SK-N-SH (cell line): ENCODE results near the gene NDUFA3. TPM values are rescaled to one million over a fixed set of nuclear protein-coding genes. Genes with fewer than 3 reads are reported as not detected.

Experiments
- CTCF ChIA-PET: fragments of 300-600, 350-600 bp; formaldehyde crosslinking; extraction: SDS; loops from one replicate; lab custom pipeline; 2021; lab: Yijun Ruan, JAX
- POLR2A ChIA-PET: fragments of 350-600 bp; sonication (Branson Sonifier 250); formaldehyde crosslinking; extraction: SDS; loops from one replicate; lab custom pipeline; 2020; ENCODE audit warnings: antibody characterized with exemption, inconsistent platforms; lab: Yijun Ruan, JAX
- DNase-seq: peaks from one replicate; pipeline ENCODE4 v3.0.0; 2012
- H2AFZ ChIP-seq: fragments of 200-600 bp; sonication (generic); 2 replicates; pipeline ENCODE4 v1.8.1; 2016; ENCODE audit warnings: antibody characterized with exemption, mild to moderate bottlenecking, low read depth
- H3F3A ChIP-seq: fragments of 200-600 bp; sonication (generic); replicated peaks from 2 replicates; pipeline ENCODE3; 2016; ENCODE audit warnings: antibody characterized with exemption, mild to moderate bottlenecking; ENCODE audit not compliant: insufficient read depth
- H3K27ac ChIP-seq, 2 experiments: fragments of 200-500 bp in 1 of 2; fragments of 200-600 bp in 1 of 2; sonication (Bioruptor generic) in 1 of 2; sonication (generic), shearing (Covaris generic) in 1 of 2; 2 replicates each; pipeline versions ENCODE4 v1.5.1 to v1.6.1; 2014 to 2016; ENCODE audit warnings: low read depth in 2 of 2, inconsistent platforms in 1 of 2, low read length in 1 of 2, mild to moderate bottlenecking in 1 of 2, mixed read lengths in 1 of 2
- H3K27me3 ChIP-seq: fragments of 200-600 bp; sonication (generic), shearing (Covaris generic); 2 replicates; pipeline ENCODE4 v1.6.1; 2016; ENCODE audit warnings: mixed run types; ENCODE audit not compliant: insufficient read depth
- H3K36me3 ChIP-seq, 2 experiments: fragments of 200-500 bp in 1 of 2; fragments of 200-600 bp in 1 of 2; sonication (Bioruptor generic) in 1 of 2; sonication (generic) in 1 of 2; replicated peaks in 1 of 2; 2 replicates each; pipeline versions ENCODE3 to v1.5.1; 2014 to 2016; ENCODE audit warnings: low read length in 1 of 2, mild to moderate bottlenecking in 1 of 2; ENCODE audit not compliant: insufficient read depth in 2 of 2, control insufficient read depth in 1 of 2
- H3K4me1 ChIP-seq, 2 experiments: fragments of 200-500 bp in 1 of 2; fragments of 200-600 bp in 1 of 2; sonication (Bioruptor generic) in 1 of 2; sonication (generic), shearing (Covaris generic) in 1 of 2; 2 replicates each; pipeline versions ENCODE4 v1.5.1 to v1.6.1; 2014 to 2016; ENCODE audit warnings: low read depth in 1 of 2, low read length in 1 of 2, mixed run types in 1 of 2; ENCODE audit not compliant: insufficient read depth in 2 of 2, control insufficient read depth in 1 of 2
- H3K4me2 ChIP-seq: fragments of 200-600 bp; sonication (generic), shearing (Covaris generic); 2 replicates; pipeline ENCODE4 v1.6.1; 2017; ENCODE audit warnings: mixed run types
- H3K4me3 ChIP-seq, 2 experiments: fragments of 200-500 bp in 1 of 2; fragments of 200-600 bp in 1 of 2; sonication (Bioruptor generic) in 1 of 2; sonication (generic), shearing (Covaris generic) in 1 of 2; 2 replicates each; pipeline versions ENCODE4 v1.5.1 to v1.8.1; 2014 to 2016; ENCODE audit warnings: low read depth in 2 of 2, inconsistent platforms in 1 of 2, low read length in 1 of 2, mild to moderate bottlenecking in 1 of 2, mixed read lengths in 1 of 2, moderate library complexity in 1 of 2
- H3K79me2 ChIP-seq: fragments of 200-600 bp; sonication (generic); 2 replicates; pipeline ENCODE4 v1.8.1; 2017; ENCODE audit warnings: mild to moderate bottlenecking; ENCODE audit not compliant: insufficient read depth
- H3K9ac ChIP-seq: fragments of 200-600 bp; sonication (generic); 2 replicates; pipeline ENCODE4 v1.6.1; 2017; ENCODE audit warnings: mixed run types
- H3K9me2 ChIP-seq: fragments of 200-600 bp; sonication (generic); 2 replicates; pipeline ENCODE4 v1.6.1; 2017; ENCODE audit warnings: mixed run types
- H3K9me3 ChIP-seq: fragments of 200-600 bp; sonication (generic); 2 replicates; pipeline ENCODE4 v1.6.1; 2017; ENCODE audit warnings: mixed run types, mild to moderate bottlenecking, moderate library complexity
- H4K20me1 ChIP-seq: fragments of 200-600 bp; sonication (generic); 2 replicates; pipeline ENCODE4 v1.6.1; 2017; ENCODE audit warnings: mild to moderate bottlenecking, mixed run types; ENCODE audit not compliant: insufficient read depth
- CHD2 ChIP-seq: fragments of 150-350 bp; IDR thresholded peaks from 2 replicates; pipeline ENCODE4 v1.6.1; 2018; ENCODE audit warnings: low read length; ENCODE audit not compliant: partially characterized antibody
- EP300 ChIP-seq, 2 experiments: IDR thresholded peaks; 2 replicates each; pipeline versions ENCODE4 v1.4.0 to v1.6.1; 2012; ENCODE audit warnings: borderline replicate concordance in 1 of 2, low read depth in 1 of 2, low read length in 1 of 2
- EZH2phosphoT487 ChIP-seq: fragments of 200-600 bp; sonication (generic); IDR thresholded peaks from 2 replicates; pipeline ENCODE4 v1.6.1; 2017; ENCODE audit warnings: low read depth, mixed run types, mild to moderate bottlenecking, antibody characterized with exemption, moderate library complexity, borderline replicate concordance
- FOSL2 ChIP-seq: IDR thresholded peaks from 2 replicates; pipeline ENCODE4 v1.4.0; 2012; ENCODE audit warnings: low read depth, mild to moderate bottlenecking, moderate library complexity, borderline replicate concordance
- FOXJ3 ChIP-seq: sonication (generic); formaldehyde crosslinking; IDR thresholded peaks from 2 replicates; pipeline ENCODE4 v1.5.1; 2020; ENCODE audit warnings: mild to moderate bottlenecking, missing genetic modification reagents
- GABPA ChIP-seq: IDR thresholded peaks from 2 replicates; pipeline ENCODE4 v1.4.0; 2012; ENCODE audit warnings: low read depth, mild to moderate bottlenecking
- IRF3 ChIP-seq: fragments of 150-350 bp; IDR thresholded peaks from 2 replicates; pipeline ENCODE4 v1.6.1; 2016; ENCODE audit warnings: mild to moderate bottlenecking, low read depth, low read length
- JUND ChIP-seq: IDR thresholded peaks from 2 replicates; pipeline ENCODE4 v1.4.0; 2012
- MXI1 ChIP-seq: IDR thresholded peaks from 2 replicates; pipeline ENCODE4 v1.6.1; 2012; ENCODE audit warnings: mild to moderate bottlenecking, low read depth, low read length, improper control_type of control experiment
- NRF1 ChIP-seq: IDR thresholded peaks from 2 replicates; pipeline ENCODE4 v1.6.1; 2012; ENCODE audit warnings: low read depth, mild to moderate bottlenecking, low read length
- PBX3 ChIP-seq: IDR thresholded peaks from 2 replicates; pipeline ENCODE4; 2012
- RAD21 ChIP-seq: IDR thresholded peaks from 2 replicates; pipeline ENCODE4 v1.6.1; 2012; ENCODE audit warnings: mild to moderate bottlenecking, low read length
- SIN3A ChIP-seq: IDR thresholded peaks from 2 replicates; pipeline ENCODE4 v1.6.1; 2012; ENCODE audit warnings: low read depth, mild to moderate bottlenecking, low read length, moderate library complexity, borderline replicate concordance
- SMC3 ChIP-seq: IDR thresholded peaks from 2 replicates; pipeline ENCODE4 v1.6.1; 2012; ENCODE audit warnings: low read depth, low read length, improper control_type of control experiment
- ZBTB33 ChIP-seq: IDR thresholded peaks from 2 replicates; pipeline ENCODE4 v1.4.0; 2012; ENCODE audit warnings: low read depth, borderline replicate concordance
- WGBS: methylation state at CpG from one replicate; pipeline ENCODE4 v1.1.6; 2017; ENCODE audit warnings: low lambda C conversion rate; 5-methylcytosine and 5-hydroxymethylcytosine counted together
- polyA plus RNA-seq, 3 experiments: library from polyadenylated mRNA; depleted of rRNA; stranded (reverse); fragments of >200 nt; gene quantifications; 2 replicates each; pipeline ENCODE4 v1.2.3, GENCODE V29; 2012

The NDUFA3 gene
- polyA plus RNA-seq, 1 of the 3 experiments (the other 2 are of a cell fraction): 87.0 TPM

- no peak overlapping the region for H3K9ac ChIP-seq
- TF ChIP-seq ZBTB33: no peak
- no peak for TF ChIP-seq JUND
- no peak for TF ChIP-seq GABPA
- no peak for TF ChIP-seq RAD21
- no peak for TF ChIP-seq IRF3
- no peak for TF ChIP-seq NRF1
- TF ChIP-seq SMC3: no peak
- TF ChIP-seq EP300 (IDR thresholded peaks at IDR 0.05; ENCODE audit: borderline replicate concordance in 1 of 2, low read depth in 1 of 2, low read length in 1 of 2): no peak
- TF ChIP-seq CHD2: no peak
- TF ChIP-seq FOXJ3: no peak
- TF ChIP-seq PBX3: no peak
- no peak for TF ChIP-seq FOSL2
- TF ChIP-seq SIN3A: no peak
- no peak for TF ChIP-seq MXI1
- no peak for TF ChIP-seq EZH2phosphoT487
- TF ChIP-seq, all 33 proteins: peak for 0
- H3K27ac ChIP-seq: no peak overlapping the region
- peaks cover 0 to 22% of the 10 kb centered on the region in 2 experiments for H3K36me3 ChIP-seq
- no peaks in the 10 kb centered on the region for H3K27me3 ChIP-seq
- H2AFZ ChIP-seq: no peak overlapping the region
- CTCF ChIA-PET: no interaction called here
- H3K9me3 ChIP-seq: no peaks in the 10 kb centered on the region
- H3K9me2 ChIP-seq: no peaks in the 10 kb centered on the region
- 87% methylated on average over 8 of the region's 10 CpGs for WGBS
- H3K4me2 ChIP-seq: no peak overlapping the region
- peaks cover 0 to 9% of the 10 kb centered on the region in 2 experiments; a peak in 1 of 4 replicates for H3K4me1 ChIP-seq
- POLR2A ChIA-PET: no interaction called here
- H3K4me3 ChIP-seq: no peak overlapping the region
- H3K79me2 ChIP-seq: peaks cover 9% of the 10 kb centered on the region
- H4K20me1 ChIP-seq: peaks cover under 1% of the 10 kb centered on the region; the same call in 1 of the 2 replicates
- no peak for DNase-seq
- H3F3A ChIP-seq: no peaks in the 10 kb centered on the region
These were observed 30.8 kb downstream of the NDUFA3 start for GRCh38 chr19:54133312-54133956.
